ENCODE results near the gene PRR14. TPM values are rescaled to one million over a fixed set of nuclear protein-coding genes. Genes with fewer than 3 reads are reported as not detected.
A peak's percentile ranks its signal among the peaks of the same experiment; 100 is the strongest.

Gene PRR14
- total RNA-seq: 10 to 100 TPM; 16.0 to 60.3 TPM
- polyA plus RNA-seq: 10 to 100 TPM; 44.7 to 63.2 TPM
- long read RNA-seq, donor 1, partial matches to known transcripts: 11 of 15 reads
- long read RNA-seq, donor 1, other reads (novel, unspliced or antisense): 0 of 15 reads
- long read RNA-seq, donor 2, partial matches to known transcripts: 0 of 3 reads
- long read RNA-seq, donor 2, other reads (novel, unspliced or antisense): 0 of 3 reads
- long read RNA-seq, donor 3, partial matches to known transcripts: 0 of 3 reads
- long read RNA-seq, donor 3, other reads (novel, unspliced or antisense): 0 of 3 reads
- long read RNA-seq, donor 4, partial matches to known transcripts: 0 of 3 reads
- long read RNA-seq, donor 4, other reads (novel, unspliced or antisense): 0 of 3 reads
- long read RNA-seq, donor 5, partial matches to known transcripts: 7 of 19 reads
- long read RNA-seq, donor 5, other reads (novel, unspliced or antisense): 0 of 19 reads

DNA sequence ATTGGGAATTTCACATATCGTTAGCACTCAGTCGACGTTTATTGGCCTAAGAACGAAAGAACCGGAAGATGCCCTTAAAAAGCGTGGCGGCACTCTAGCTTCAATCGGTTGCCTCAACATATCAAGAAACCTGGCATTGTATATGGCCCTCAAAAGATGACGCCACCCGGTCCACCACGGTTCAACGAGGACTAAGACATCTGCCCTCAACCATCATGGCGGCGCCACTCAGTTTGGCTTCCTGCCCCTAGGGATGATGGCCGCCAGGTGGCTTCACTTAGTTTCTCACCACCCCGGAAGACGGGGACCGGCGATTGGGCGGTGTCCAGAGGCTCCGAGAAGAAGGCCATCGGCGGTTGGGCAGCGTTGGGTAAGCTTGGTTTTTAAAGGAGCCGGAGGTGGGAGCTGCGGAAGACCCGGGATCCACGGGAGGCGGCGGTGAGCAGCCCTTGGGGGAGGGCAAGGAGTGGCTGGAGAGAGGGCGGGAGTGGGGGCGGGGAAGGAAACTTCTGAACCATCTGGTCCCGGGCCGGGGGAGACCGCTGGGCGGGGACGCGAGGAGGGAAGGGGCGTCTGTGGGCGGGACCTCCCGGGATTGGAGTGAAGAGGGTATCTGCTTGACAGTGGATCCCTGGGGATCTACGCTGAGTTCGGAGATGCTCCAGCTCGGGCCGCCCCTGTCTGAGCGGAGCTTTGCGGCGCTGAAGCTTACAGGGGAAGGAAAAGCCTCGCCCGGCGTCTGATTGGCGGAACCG lies at the start of gene PRR14:
Gene PRR14, plus strand, starts transcription at position 592 of the 755 bp plus-strand sequence. CDS start 686 bp downstream, outside the sequence.
- Histone ChIP-seq H3K9ac (ENCODE audit: insufficient read depth in 1 of 2, low read length in 2 of 2) (peak within 1 kb of the TSS; percentile 80 to 93), H3K9me3 (ENCODE audit: control insufficient read depth in 4 of 4, insufficient read depth in 3 of 4, low read length in 3 of 4) (no peaks in the 10 kb centered on the region), H3K27me3 (ENCODE audit: control insufficient read depth in 3 of 3, insufficient read depth in 3 of 3, low read length in 2 of 3) (no peaks in the 10 kb centered on the region), H3K4me3 (peak within 1 kb of the TSS; percentile 66), H3K27ac (ENCODE audit: low read depth in 1 of 2, low read length in 1 of 2) (peak within 1 kb of the TSS; percentile 95 to 98), H3K36me3 (ENCODE audit: control insufficient read depth in 4 of 4, insufficient read depth in 4 of 4, low read length in 4 of 4) (peaks cover 8 to 28% (median 12%) of the 10 kb centered on the region in 4 donors), H3K4me1 (ENCODE audit: control insufficient read depth in 5 of 5, insufficient read depth in 5 of 5, low read length in 5 of 5) (peaks cover 0 to 14% (median 0%) of the 10 kb centered on the region in 5 donors)
- 1% methylated on average over 51 to 53 of the region's 53 CpGs for WGBS, 2 donors
- DNase-seq: peak; percentile 100
- TF ChIP-seq, protein P1, sequence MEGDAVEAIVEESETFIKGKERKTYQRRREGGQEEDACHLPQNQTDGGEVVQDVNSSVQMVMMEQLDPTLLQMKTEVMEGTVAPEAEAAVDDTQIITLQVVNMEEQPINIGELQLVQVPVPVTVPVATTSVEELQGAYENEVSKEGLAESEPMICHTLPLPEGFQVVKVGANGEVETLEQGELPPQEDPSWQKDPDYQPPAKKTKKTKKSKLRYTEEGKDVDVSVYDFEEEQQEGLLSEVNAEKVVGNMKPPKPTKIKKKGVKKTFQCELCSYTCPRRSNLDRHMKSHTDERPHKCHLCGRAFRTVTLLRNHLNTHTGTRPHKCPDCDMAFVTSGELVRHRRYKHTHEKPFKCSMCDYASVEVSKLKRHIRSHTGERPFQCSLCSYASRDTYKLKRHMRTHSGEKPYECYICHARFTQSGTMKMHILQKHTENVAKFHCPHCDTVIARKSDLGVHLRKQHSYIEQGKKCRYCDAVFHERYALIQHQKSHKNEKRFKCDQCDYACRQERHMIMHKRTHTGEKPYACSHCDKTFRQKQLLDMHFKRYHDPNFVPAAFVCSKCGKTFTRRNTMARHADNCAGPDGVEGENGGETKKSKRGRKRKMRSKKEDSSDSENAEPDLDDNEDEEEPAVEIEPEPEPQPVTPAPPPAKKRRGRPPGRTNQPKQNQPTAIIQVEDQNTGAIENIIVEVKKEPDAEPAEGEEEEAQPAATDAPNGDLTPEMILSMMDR (IDR thresholded peaks at IDR 0.05; ENCODE audit: control extremely low read depth, extremely low read depth): peak; percentile 50
- peak; percentile 88 for ATAC-seq (ENCODE audit: insufficient read depth, low FRiP score)

DNA sequence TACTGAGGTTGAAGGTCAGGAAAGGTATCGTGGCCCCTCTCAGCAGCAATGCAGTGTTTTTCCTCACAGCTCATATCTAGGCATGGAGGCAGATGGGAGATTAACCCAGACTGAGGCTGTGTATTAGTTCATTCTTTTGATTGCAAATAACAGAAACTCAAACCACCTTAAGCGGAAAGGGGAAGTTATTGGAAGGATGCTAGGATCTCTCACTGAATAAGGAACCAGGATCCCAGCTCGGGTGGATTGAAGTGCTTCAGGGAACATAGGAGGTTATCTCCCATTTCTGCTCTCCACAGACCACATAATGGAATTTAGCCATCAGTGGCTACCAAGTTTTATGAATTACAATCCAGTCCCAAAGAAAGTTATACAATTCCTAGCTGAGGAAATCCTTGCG lies 48.8 kb upstream of the PRR14 start:
- Histone ChIP-seq H3K9ac (ENCODE audit: insufficient read depth in 1 of 2, low read length in 2 of 2) (no peak overlapping the region), H3K4me3 (no peak overlapping the region), H3K9me3 (ENCODE audit: control insufficient read depth in 4 of 4, insufficient read depth in 3 of 4, low read length in 3 of 4) (no peaks in the 10 kb centered on the region), H3K4me1 (ENCODE audit: control insufficient read depth in 5 of 5, insufficient read depth in 5 of 5, low read length in 5 of 5) (no peaks in the 10 kb centered on the region), H3K27ac (ENCODE audit: low read depth in 1 of 2, low read length in 1 of 2) (no peak overlapping the region), H3K36me3 (ENCODE audit: control insufficient read depth in 4 of 4, insufficient read depth in 4 of 4, low read length in 4 of 4) (peaks cover 11 to 19% (median 16%) of the 10 kb centered on the region in 4 donors), H3K27me3 (ENCODE audit: control insufficient read depth in 3 of 3, insufficient read depth in 3 of 3, low read length in 2 of 3) (no peaks in the 10 kb centered on the region)
- 55 to 79% methylated on average over 4 of the region's 4 CpGs for WGBS, 2 donors
- ATAC-seq (ENCODE audit: insufficient read depth, low FRiP score): no peak
- no peak for DNase-seq
- TF ChIP-seq, protein P1 (IDR thresholded peaks at IDR 0.05; ENCODE audit: control extremely low read depth, extremely low read depth): no peak

GRCh38 chr16:30602616-30603277 lies 48.0 kb upstream of the PRR14 start:
- DNase-seq: peak in 1 of 3 donors; percentile 9
- TF ChIP-seq, protein P1 (IDR thresholded peaks at IDR 0.05; ENCODE audit: control extremely low read depth, extremely low read depth): no peak
- peak overlapping the region in 1 of 2 donors; percentile 10 for H3K27ac ChIP-seq (ENCODE audit: low read depth in 1 of 2, low read length in 1 of 2)
- ATAC-seq (ENCODE audit: insufficient read depth, low FRiP score): no peak
- peaks cover 11 to 19% (median 16%) of the 10 kb centered on the region in 4 donors for H3K36me3 ChIP-seq (ENCODE audit: control insufficient read depth in 4 of 4, insufficient read depth in 4 of 4, low read length in 4 of 4)
- H3K4me1 ChIP-seq (ENCODE audit: control insufficient read depth in 5 of 5, insufficient read depth in 5 of 5, low read length in 5 of 5): no peaks in the 10 kb centered on the region
- 64 to 72% methylated on average over 4 of the region's 4 CpGs for WGBS, 2 donors
- no peaks in the 10 kb centered on the region for H3K9me3 ChIP-seq (ENCODE audit: control insufficient read depth in 4 of 4, insufficient read depth in 3 of 4, low read length in 3 of 4)
- H3K27me3 ChIP-seq (ENCODE audit: control insufficient read depth in 3 of 3, insufficient read depth in 3 of 3, low read length in 2 of 3): no peaks in the 10 kb centered on the region
- no peak overlapping the region for H3K4me3 ChIP-seq
- H3K9ac ChIP-seq (ENCODE audit: insufficient read depth in 1 of 2, low read length in 2 of 2): no peak overlapping the region

Data from lung (tissue), 16 donors.